Skeletal muscle tissue (tissue), 4 donors: Measurements from ENCODE around the gene CAPN11. TPM values are rescaled to one million over a fixed set of nuclear protein-coding genes. Genes with fewer than 3 reads are reported as not detected.

Experiments used
- H3K27ac ChIP-seq: one replicate; pipeline ENCODE4 v1.7.0; 2013; ENCODE audit warnings: mild to moderate bottlenecking, low read depth, low read length, inconsistent platforms
- H3K27me3 ChIP-seq, 3 donors: one replicate each; pipeline ENCODE4 v1.7.0; 2013; ENCODE audit warnings: low read length in 3 of 3; ENCODE audit not compliant: control insufficient read depth in 3 of 3, insufficient read depth in 3 of 3
- H3K36me3 ChIP-seq, 3 donors: one replicate each; pipeline ENCODE4 v1.7.0; 2013; ENCODE audit warnings: low read length in 3 of 3; ENCODE audit not compliant: control insufficient read depth in 3 of 3, insufficient read depth in 3 of 3
- H3K4me1 ChIP-seq, 3 donors: one replicate each; pipeline ENCODE4 v1.7.0; 2013; ENCODE audit warnings: low read length in 3 of 3, mild to moderate bottlenecking in 3 of 3; ENCODE audit not compliant: control insufficient read depth in 3 of 3, insufficient read depth in 3 of 3
- H3K4me3 ChIP-seq, 3 donors: one replicate each; pipeline ENCODE4 v1.7.0; 2013; ENCODE audit warnings: low read length in 3 of 3
- H3K9ac ChIP-seq, 3 donors: one replicate each; pipeline ENCODE4 v1.7.0; 2013; ENCODE audit warnings: low read length in 3 of 3, mild to moderate bottlenecking in 3 of 3, moderate library complexity in 2 of 3, low read depth in 1 of 3
- H3K9me3 ChIP-seq, 3 donors: one replicate each; pipeline ENCODE4 v1.7.0; 2013; ENCODE audit warnings: low read length in 3 of 3; ENCODE audit not compliant: control insufficient read depth in 3 of 3
- total RNA-seq: library from RNA; depleted of rRNA; stranded (reverse); fragments of >200 nt; gene quantifications from one replicate; pipeline ENCODE4 v1.2.3, GENCODE V29; 2014
- donor health status: Osteomylitis.

CAPN11 gene
- total RNA-seq, 1 donor from 2014 or later = 0.52 TPM

GRCh38 chr6:44224965-44225305 is 66.3 kb downstream of the CAPN11 start:
- Histone ChIP-seq H3K4me1 (peaks cover 82 to 84% (median 82%) of the 10 kb centered on the region in 3 donors), H3K4me3 (peak overlapping the region in 1 of 3 donors; percentile 76), H3K9me3 (no peaks in the 10 kb centered on the region), H3K36me3 (peaks cover under 1 to 10% (median 8%) of the 10 kb centered on the region in 3 donors), H3K9ac (peak overlapping the region in 2 of 3 donors; percentile 8 to 99), H3K27ac (peak overlapping the region; percentile 94), H3K27me3 (no peaks in the 10 kb centered on the region)

GRCh38 chr6:44225579-44226325 is 67.1 kb downstream of the CAPN11 start:
- H3K4me1 ChIP-seq = peaks cover 81 to 89% (median 88%) of the 10 kb centered on the region in 3 donors
- H3K27ac ChIP-seq = peak overlapping the region; percentile 94
- peak overlapping the region in 2 of 3 donors; percentile 23 to 41 for H3K4me3 ChIP-seq
- H3K9ac ChIP-seq = peak overlapping the region; percentile 66 to 99 (median 92)
- no peaks in the 10 kb centered on the region for H3K9me3 ChIP-seq
- H3K27me3 ChIP-seq = no peaks in the 10 kb centered on the region
- peaks cover 8 to 18% (median 17%) of the 10 kb centered on the region in 3 donors for H3K36me3 ChIP-seq

GRCh38 chr6:44226368-44227147 is 67.9 kb downstream of the CAPN11 start:
- H3K9ac ChIP-seq = peak overlapping the region; percentile 92 to 99 (median 92)
- H3K4me3 ChIP-seq = peak overlapping the region; percentile 69 to 89 (median 78)
- peak overlapping the region; percentile 94 for H3K27ac ChIP-seq
- H3K4me1 ChIP-seq = peaks cover 72 to 89% (median 84%) of the 10 kb centered on the region in 3 donors
- H3K27me3 ChIP-seq = no peaks in the 10 kb centered on the region
- H3K9me3 ChIP-seq = no peaks in the 10 kb centered on the region
- peaks cover 15 to 26% (median 24%) of the 10 kb centered on the region in 3 donors for H3K36me3 ChIP-seq

- H3K27ac ChIP-seq = peak overlapping the region; percentile 94
- H3K9ac ChIP-seq = peak overlapping the region; percentile 92 to 99 (median 92)
- no peaks in the 10 kb centered on the region for H3K9me3 ChIP-seq
- H3K36me3 ChIP-seq = peaks cover 22 to 33% (median 31%) of the 10 kb centered on the region in 3 donors
- H3K4me1 ChIP-seq = peaks cover 68 to 90% (median 84%) of the 10 kb centered on the region in 3 donors
- H3K27me3 ChIP-seq = no peaks in the 10 kb centered on the region
- peak overlapping the region; percentile 69 to 89 (median 78) for H3K4me3 ChIP-seq
Measured at GRCh38 chr6:44227148-44227793, 68.7 kb downstream of the CAPN11 start.

GRCh38 chr6:44228031-44228430 is 69.4 kb downstream of the CAPN11 start:
- Histone ChIP-seq H3K9ac (peak overlapping the region; percentile 92 to 99 (median 92)), H3K27ac (peak overlapping the region; percentile 94), H3K36me3 (peaks cover 29 to 40% (median 38%) of the 10 kb centered on the region in 3 donors), H3K4me3 (peak overlapping the region; percentile 69 to 89 (median 78)), H3K27me3 (no peaks in the 10 kb centered on the region), H3K4me1 (peaks cover 68 to 90% (median 84%) of the 10 kb centered on the region in 3 donors), H3K9me3 (no peaks in the 10 kb centered on the region)

GRCh38 chr6:44228433-44228832 is 69.8 kb downstream of the CAPN11 start:
- H3K4me1 ChIP-seq = peaks cover 70 to 93% (median 87%) of the 10 kb centered on the region in 3 donors
- H3K4me3 ChIP-seq = peak overlapping the region; percentile 69 to 89 (median 78)
- H3K9ac ChIP-seq = peak overlapping the region; percentile 92 to 99 (median 92)
- no peaks in the 10 kb centered on the region for H3K27me3 ChIP-seq
- peaks cover 33 to 44% (median 40%) of the 10 kb centered on the region in 3 donors for H3K36me3 ChIP-seq
- H3K9me3 ChIP-seq = no peaks in the 10 kb centered on the region
- H3K27ac ChIP-seq = peak overlapping the region; percentile 94

- Histone ChIP-seq H3K36me3 (peaks cover 33 to 46% (median 40%) of the 10 kb centered on the region in 3 donors), H3K27me3 (no peaks in the 10 kb centered on the region), H3K9ac (peak overlapping the region; percentile 92 to 99 (median 92)), H3K4me3 (peak overlapping the region; percentile 69 to 89 (median 78)), H3K4me1 (peaks cover 75 to 97% (median 91%) of the 10 kb centered on the region in 3 donors), H3K9me3 (no peaks in the 10 kb centered on the region), H3K27ac (peak overlapping the region; percentile 94)
Measured at GRCh38 chr6:44228836-44229235, 70.2 kb downstream of the CAPN11 start.

GRCh38 chr6:44229376-44230033 is 70.9 kb downstream of the CAPN11 start:
- Histone ChIP-seq H3K27me3 (no peaks in the 10 kb centered on the region), H3K27ac (peak overlapping the region; percentile 94), H3K9ac (peak overlapping the region; percentile 92 to 99 (median 92)), H3K4me3 (peak overlapping the region; percentile 46 to 89 (median 78)), H3K4me1 (peaks cover 75 to 97% (median 91%) of the 10 kb centered on the region in 3 donors), H3K36me3 (peaks cover 33 to 47% (median 40%) of the 10 kb centered on the region in 3 donors), H3K9me3 (no peaks in the 10 kb centered on the region)

GRCh38 chr6:44230034-44230675 is 71.5 kb downstream of the CAPN11 start:
- Histone ChIP-seq H3K36me3 (peaks cover 33 to 47% (median 40%) of the 10 kb centered on the region in 3 donors), H3K27ac (peak overlapping the region; percentile 19), H3K27me3 (no peaks in the 10 kb centered on the region), H3K4me3 (peak overlapping the region in 1 of 3 donors; percentile 89), H3K4me1 (peaks cover 76 to 97% (median 91%) of the 10 kb centered on the region in 3 donors), H3K9ac (peak overlapping the region in 1 of 3 donors; percentile 99), H3K9me3 (no peaks in the 10 kb centered on the region)
